Trophoblast cell (in vitro differentiated cells and primary cell): ENCODE results near the gene HOXA7.

Experiments
- DNase-seq, 2 donors: peaks; one replicate each; pipeline ENCODE4 v3.0.0-alpha.2; 2016
- H2AFZ ChIP-seq: 2 replicates; pipeline ENCODE4 v1.6.1; 2013; ENCODE audit warnings: low read length, moderate library complexity, mild to moderate bottlenecking; ENCODE audit not compliant: insufficient read depth, poor library complexity
- H2AK5ac ChIP-seq: 2 replicates; pipeline ENCODE4 v1.6.1; 2013; ENCODE audit warnings: mild to moderate bottlenecking, low read length
- H2BK120ac ChIP-seq: 2 replicates; pipeline ENCODE4 v1.6.1; 2013; ENCODE audit warnings: low read length, mild to moderate bottlenecking, moderate library complexity; ENCODE audit not compliant: insufficient read depth, poor library complexity
- H2BK12ac ChIP-seq: 2 replicates; pipeline ENCODE4 v1.6.1; 2013; ENCODE audit warnings: mild to moderate bottlenecking, low read length, moderate library complexity
- H2BK5ac ChIP-seq: 2 replicates; pipeline ENCODE4 v1.6.1; 2013; ENCODE audit warnings: low read length, low read depth, moderate library complexity, mild to moderate bottlenecking; ENCODE audit not compliant: poor library complexity
- H3K14ac ChIP-seq: 2 replicates; pipeline ENCODE4 v1.6.1; 2013; ENCODE audit warnings: mild to moderate bottlenecking, low read length
- H3K18ac ChIP-seq: 2 replicates; pipeline ENCODE4 v1.6.1; 2013; ENCODE audit warnings: mild to moderate bottlenecking, low read length
- H3K23ac ChIP-seq: 2 replicates; pipeline ENCODE4 v1.6.1; 2013; ENCODE audit warnings: low read length
- H3K27ac ChIP-seq: 2 replicates; pipeline ENCODE4 v1.5.1; 2013; ENCODE audit warnings: low read depth, mild to moderate bottlenecking, inconsistent platforms, low read length, moderate library complexity
- H3K27me3 ChIP-seq: 2 replicates; pipeline ENCODE4 v1.6.1; 2013; ENCODE audit warnings: inconsistent platforms, mild to moderate bottlenecking, low read length, moderate library complexity; ENCODE audit not compliant: insufficient read depth
- H3K36me3 ChIP-seq, 2 experiments: 1 replicate in 1 of 2; 2 replicates in 1 of 2; pipeline ENCODE4 v1.6.1; 2013; ENCODE audit warnings: low read length in 2 of 2, mild to moderate bottlenecking in 2 of 2, moderate library complexity in 1 of 2; ENCODE audit not compliant: insufficient read depth in 2 of 2, control insufficient read depth in 1 of 2
- H3K4ac ChIP-seq: 2 replicates; pipeline ENCODE4 v1.6.1; 2013; ENCODE audit warnings: low read depth, mild to moderate bottlenecking, low read length, moderate library complexity
- H3K4me1 ChIP-seq, 2 experiments: 1 replicate in 1 of 2; 2 replicates in 1 of 2; pipeline ENCODE4 v1.6.1; 2013; ENCODE audit warnings: low read length in 2 of 2, mild to moderate bottlenecking in 2 of 2, moderate library complexity in 1 of 2; ENCODE audit not compliant: insufficient read depth in 2 of 2, control insufficient read depth in 1 of 2
- H3K4me2 ChIP-seq: 2 replicates; pipeline ENCODE4 v1.6.1; 2013; ENCODE audit warnings: inconsistent platforms, mild to moderate bottlenecking, low read length, moderate library complexity
- H3K4me3 ChIP-seq: 2 replicates; pipeline ENCODE4 v1.5.1; 2013; ENCODE audit warnings: mild to moderate bottlenecking, low read depth, low read length, inconsistent platforms
- H3K79me1 ChIP-seq: one replicate; pipeline ENCODE4 v1.6.1; 2013; ENCODE audit warnings: low read length
- H3K79me2 ChIP-seq: 2 replicates; pipeline ENCODE4 v1.6.1; 2013; ENCODE audit warnings: low read length, mild to moderate bottlenecking; ENCODE audit not compliant: control insufficient read depth, insufficient read depth, poor library complexity
- H3K9ac ChIP-seq: 2 replicates; pipeline ENCODE4 v1.6.1; 2013; ENCODE audit warnings: mild to moderate bottlenecking, low read length
- H3K9me3 ChIP-seq: 2 replicates; pipeline ENCODE4 v1.6.1; 2013; ENCODE audit warnings: low read depth, mild to moderate bottlenecking, control low read depth, inconsistent platforms, low read length; ENCODE audit not compliant: insufficient read depth
- H4K12ac ChIP-seq: 2 replicates; pipeline ENCODE4 v1.6.1; 2013; ENCODE audit warnings: low read depth, mild to moderate bottlenecking, low read length, moderate library complexity
- H4K8ac ChIP-seq: 2 replicates; pipeline ENCODE4 v1.6.1; 2013; ENCODE audit warnings: low read depth, mild to moderate bottlenecking, low read length, moderate library complexity
- H4K91ac ChIP-seq: one replicate; pipeline ENCODE4 v1.6.1; 2013; ENCODE audit warnings: low read depth, mild to moderate bottlenecking, low read length, moderate library complexity
- WGBS: extraction: QIAGEN DNeasy Blood & Tissue Kit; methylation state at CpG from one replicate; pipeline ENCODE4 v1.1.7; 2013; ENCODE audit warnings: missing lambda C conversion rate; ENCODE audit not compliant: insufficient read length, insufficient coverage; ENCODE audit errors: extremely low coverage; 5-methylcytosine and 5-hydroxymethylcytosine counted together

The HOXA7 gene

GRCh38 chr7:27167916-27168264, 11.4 kb upstream of the HOXA7 start:
- peaks cover 88% of the 10 kb centered on the region for H3K27me3 ChIP-seq
- no peak overlapping the region for H3K14ac ChIP-seq
- no peak overlapping the region for H4K91ac ChIP-seq
- no peak overlapping the region for H3K9ac ChIP-seq
- DNase-seq, result no peak
- H2AK5ac ChIP-seq, result no peak overlapping the region
- no peak overlapping the region for H3K23ac ChIP-seq
- no peak overlapping the region for H3K18ac ChIP-seq
- no peaks in the 10 kb centered on the region for H3K79me1 ChIP-seq
- no peaks in the 10 kb centered on the region for H3K79me2 ChIP-seq
- H2BK120ac ChIP-seq, result no peak overlapping the region
- H3K36me3 ChIP-seq, result no peaks in the 10 kb centered on the region
- no peak overlapping the region for H2AFZ ChIP-seq
- no peak overlapping the region for H4K8ac ChIP-seq
- peaks cover 4 to 8% of the 10 kb centered on the region in 2 experiments for H3K4me1 ChIP-seq
- no peak overlapping the region for H3K27ac ChIP-seq
- no peak overlapping the region for H4K12ac ChIP-seq
- H2BK12ac ChIP-seq, result no peak overlapping the region
- peaks cover 42% of the 10 kb centered on the region for H3K9me3 ChIP-seq
- WGBS, result no CpG with 5 or more reads among the region's 4 CpGs
- no peak overlapping the region for H3K4ac ChIP-seq
- H2BK5ac ChIP-seq, result no peak overlapping the region
- H3K4me3 ChIP-seq, result no peak overlapping the region
- no peak overlapping the region for H3K4me2 ChIP-seq

- Histone ChIP-seq H4K91ac (no peak overlapping the region), H4K8ac (no peak overlapping the region), H3K4me2 (no peak overlapping the region), H3K27me3 (peaks cover 81% of the 10 kb centered on the region), H3K23ac (no peak overlapping the region), H3K9me3 (peaks cover 37% of the 10 kb centered on the region), H3K79me2 (no peaks in the 10 kb centered on the region), H4K12ac (no peak overlapping the region), H3K4ac (no peak overlapping the region), H3K36me3 (no peaks in the 10 kb centered on the region), H2AFZ (no peak overlapping the region), H3K79me1 (no peaks in the 10 kb centered on the region), H3K18ac (no peak overlapping the region), H2BK12ac (no peak overlapping the region), H2BK120ac (no peak overlapping the region), H3K4me1 (peaks cover 4 to 8% of the 10 kb centered on the region in 2 experiments), H3K14ac (no peak overlapping the region), H3K4me3 (no peak overlapping the region), H2AK5ac (no peak overlapping the region), H2BK5ac (no peak overlapping the region), H3K9ac (no peak overlapping the region), H3K27ac (no peak overlapping the region)
- no CpG with 5 or more reads among the region's 50 CpGs for WGBS
- no peak for DNase-seq
Observed at GRCh38 chr7:27166531-27167505, 10.3 kb upstream of the HOXA7 start.

GRCh38 chr7:27165996-27166530, 9.6 kb upstream of the HOXA7 start:
- Histone ChIP-seq H2AK5ac (no peak overlapping the region), H3K79me2 (no peaks in the 10 kb centered on the region), H3K79me1 (no peaks in the 10 kb centered on the region), H2BK120ac (no peak overlapping the region), H3K14ac (no peak overlapping the region), H4K91ac (no peak overlapping the region), H2AFZ (no peak overlapping the region), H3K4me3 (peak overlapping the region; percentile 33), H3K9me3 (peaks cover 35% of the 10 kb centered on the region), H3K4ac (no peak overlapping the region), H3K27me3 (peaks cover 79% of the 10 kb centered on the region), H3K27ac (no peak overlapping the region), H3K4me2 (no peak overlapping the region), H3K4me1 (peaks cover 3 to 6% of the 10 kb centered on the region in 2 experiments), H2BK12ac (no peak overlapping the region), H4K8ac (no peak overlapping the region), H3K23ac (no peak overlapping the region), H4K12ac (no peak overlapping the region), H3K9ac (no peak overlapping the region), H3K36me3 (no peaks in the 10 kb centered on the region), H3K18ac (no peak overlapping the region), H2BK5ac (no peak overlapping the region)
- DNase-seq, result no peak
- no CpG with 5 or more reads among the region's 46 CpGs for WGBS

GRCh38 chr7:27165089-27165995, 8.9 kb upstream of the HOXA7 start, which contains the start of gene HOXA9:
TSS of gene HOXA9 (minus strand) at chr7:27165537. CDS start at chr7:27165457, 80 bp downstream.
- no peak within 1 kb of the TSS for H4K8ac ChIP-seq
- peak in 1 of 2 donors; percentile 47 for DNase-seq
- H3K79me1 ChIP-seq, result no peaks in the 10 kb centered on the region
- no peak within 1 kb of the TSS for H4K91ac ChIP-seq
- no peak within 1 kb of the TSS for H3K23ac ChIP-seq
- no peak within 1 kb of the TSS for H3K4ac ChIP-seq
- H3K36me3 ChIP-seq, result no peaks in the 10 kb centered on the region
- peaks cover 1% of the 10 kb centered on the region for H3K79me2 ChIP-seq
- H3K27ac ChIP-seq, result no peak within 1 kb of the TSS
- peaks cover 85% of the 10 kb centered on the region for H3K27me3 ChIP-seq
- WGBS, result no CpG with 5 or more reads among the region's 82 CpGs
- no peak within 1 kb of the TSS for H3K14ac ChIP-seq
- peaks cover 35% of the 10 kb centered on the region for H3K9me3 ChIP-seq
- no peak within 1 kb of the TSS for H2BK5ac ChIP-seq
- no peak within 1 kb of the TSS for H3K18ac ChIP-seq
- H2AFZ ChIP-seq, result no peak within 1 kb of the TSS
- H4K12ac ChIP-seq, result no peak within 1 kb of the TSS
- H3K9ac ChIP-seq, result no peak within 1 kb of the TSS
- no peak within 1 kb of the TSS for H3K4me2 ChIP-seq
- H2AK5ac ChIP-seq, result no peak within 1 kb of the TSS
- H3K4me1 ChIP-seq, result peaks cover 7 to 10% of the 10 kb centered on the region in 2 experiments
- no peak within 1 kb of the TSS for H2BK120ac ChIP-seq
- no peak within 1 kb of the TSS for H2BK12ac ChIP-seq
- peak within 1 kb of the TSS; percentile 33 for H3K4me3 ChIP-seq
